H9 (cell line): ENCODE data around the gene PIAS4. TPM values are rescaled to one million over a fixed set of nuclear protein-coding genes. Genes with fewer than 3 reads are reported as not detected.

Experiments used
- DNase-seq: peaks from one replicate; pipeline ENCODE4 v3.0.0-alpha.2; 2017
- H2AFZ ChIP-seq: one replicate; pipeline ENCODE4 v1.6.1; 2013; ENCODE audit warnings: mild to moderate bottlenecking, low read length, control low read depth, moderate library complexity
- H2AK5ac ChIP-seq: 2 replicates; pipeline ENCODE4 v1.6.1; 2013; ENCODE audit warnings: low read length, control low read depth, mixed read lengths; ENCODE audit not compliant: insufficient read length
- H2BK120ac ChIP-seq: one replicate; pipeline ENCODE4 v1.6.1; 2013; ENCODE audit warnings: low read depth, mild to moderate bottlenecking, low read length, control low read depth, inconsistent platforms; ENCODE audit not compliant: poor library complexity, severe bottlenecking
- H2BK12ac ChIP-seq: 2 replicates; pipeline ENCODE4 v1.6.1; 2013; ENCODE audit warnings: low read length, control low read depth, mixed read lengths, low read depth; ENCODE audit not compliant: insufficient read length
- H2BK15ac ChIP-seq: 2 replicates; pipeline ENCODE4 v1.6.1; 2013; ENCODE audit warnings: low read depth, low read length, control low read depth
- H2BK20ac ChIP-seq: one replicate; pipeline ENCODE4 v1.6.1; 2013; ENCODE audit warnings: low read depth, mild to moderate bottlenecking, low read length, control low read depth, inconsistent platforms; ENCODE audit not compliant: poor library complexity, severe bottlenecking
- H2BK5ac ChIP-seq: 2 replicates; pipeline ENCODE4 v1.6.1; 2013; ENCODE audit warnings: low read length, control low read depth, mixed read lengths; ENCODE audit not compliant: insufficient read length
- H3K14ac ChIP-seq: 2 replicates; pipeline ENCODE4 v1.6.1; 2013; ENCODE audit warnings: low read length, control low read depth; ENCODE audit not compliant: insufficient read depth
- H3K18ac ChIP-seq: 2 replicates; pipeline ENCODE4 v1.6.1; 2013; ENCODE audit warnings: low read depth, mild to moderate bottlenecking, mixed read lengths, low read length, control low read depth; ENCODE audit not compliant: insufficient read length
- H3K23ac ChIP-seq: 2 replicates; pipeline ENCODE4 v1.6.1; 2013; ENCODE audit warnings: low read length, control low read depth, mixed read lengths, low read depth; ENCODE audit not compliant: insufficient read length
- H3K23me2 ChIP-seq: 2 replicates; pipeline ENCODE4 v1.6.1; 2013; ENCODE audit warnings: low read depth, mild to moderate bottlenecking, mixed read lengths, low read length, control low read depth; ENCODE audit not compliant: insufficient read length, poor library complexity, severe bottlenecking
- H3K27ac ChIP-seq: 2 replicates; pipeline ENCODE4 v1.5.1; 2013; ENCODE audit warnings: low read length, control low read depth, mixed read lengths, low read depth; ENCODE audit not compliant: insufficient read length
- H3K27me3 ChIP-seq: 2 replicates; pipeline ENCODE4 v1.6.1; 2013; ENCODE audit warnings: low read length, control low read depth, inconsistent platforms; ENCODE audit not compliant: insufficient read depth
- H3K4ac ChIP-seq: 2 replicates; pipeline ENCODE4 v1.6.1; 2013; ENCODE audit warnings: low read depth, mild to moderate bottlenecking, control low read depth, inconsistent platforms, low read length, moderate library complexity
- H3K4me1 ChIP-seq: 2 replicates; pipeline ENCODE4 v1.6.1; 2013; ENCODE audit warnings: low read length, control low read depth, inconsistent platforms; ENCODE audit not compliant: insufficient read depth
- H3K4me2 ChIP-seq: 2 replicates; pipeline ENCODE4 v1.6.1; 2013; ENCODE audit warnings: low read length, control low read depth, mixed read lengths; ENCODE audit not compliant: insufficient read length, insufficient read depth
- H3K56ac ChIP-seq: 2 replicates; pipeline ENCODE4 v1.6.1; 2013; ENCODE audit warnings: low read depth, mild to moderate bottlenecking, mixed read lengths, low read length, control low read depth; ENCODE audit not compliant: insufficient read length
- H3K79me1 ChIP-seq: 2 replicates; pipeline ENCODE4 v1.6.1; 2013; ENCODE audit warnings: low read depth, mild to moderate bottlenecking, moderate library complexity, low read length, control low read depth, inconsistent platforms; ENCODE audit not compliant: insufficient read depth, poor library complexity, severe bottlenecking
- H3K79me2 ChIP-seq: 2 replicates; pipeline ENCODE4 v1.6.1; 2013; ENCODE audit warnings: low read length, control low read depth, inconsistent platforms; ENCODE audit not compliant: insufficient read depth
- H3K9ac ChIP-seq: 2 replicates; pipeline ENCODE4 v1.6.1; 2013; ENCODE audit warnings: low read length, control low read depth, mixed read lengths; ENCODE audit not compliant: insufficient read length; ENCODE audit errors: extremely low read depth
- H3K9me3 ChIP-seq: one replicate; pipeline ENCODE4 v1.6.1; 2013; ENCODE audit warnings: low read depth, low read length, inconsistent platforms; ENCODE audit not compliant: control insufficient read depth
- H3T11ph ChIP-seq: one replicate; pipeline ENCODE4 v1.6.1; 2013; ENCODE audit warnings: mild to moderate bottlenecking, low read length, control low read depth, inconsistent platforms
- H4K20me1 ChIP-seq: one replicate; pipeline ENCODE4 v1.6.1; 2013; ENCODE audit not compliant: control insufficient read depth, insufficient read length, insufficient read depth
- H4K5ac ChIP-seq: 2 replicates; pipeline ENCODE4 v1.6.1; 2013; ENCODE audit warnings: low read depth, mild to moderate bottlenecking, mixed read lengths, low read length, control low read depth; ENCODE audit not compliant: insufficient read length
- H4K8ac ChIP-seq: replicated peaks from 2 replicates; pipeline ENCODE4 v1.6.1; 2013; ENCODE audit warnings: low read length, control low read depth, mixed read lengths, low read depth; ENCODE audit not compliant: insufficient read length
- H4K91ac ChIP-seq: 2 replicates; pipeline ENCODE4 v1.6.1; 2013; ENCODE audit warnings: low read depth, mild to moderate bottlenecking, moderate library complexity, mixed read lengths, low read length, control low read depth; ENCODE audit not compliant: insufficient read length
- H3K27ac Mint-ChIP-seq, 3 experiments: 2 replicates in 2 of 3; 3 replicates in 1 of 3; pipeline ENCODE4 v1.8.0; 2020 to 2021; ENCODE audit warnings: mixed read lengths in 3 of 3, mild to moderate bottlenecking in 1 of 3, moderate library complexity in 1 of 3
- H3K27me3 Mint-ChIP-seq: 2 replicates; pipeline ENCODE4 v1.8.0; 2021; ENCODE audit warnings: low read depth, mild to moderate bottlenecking, moderate library complexity, mixed read lengths
- H3K36me3 Mint-ChIP-seq, 3 experiments: 2 replicates in 2 of 3; 3 replicates in 1 of 3; pipeline ENCODE4 v1.8.0; 2020 to 2021; ENCODE audit warnings: low read depth in 3 of 3, mixed read lengths in 3 of 3; ENCODE audit not compliant: insufficient read depth in 1 of 3
- H3K4me1 Mint-ChIP-seq, 2 experiments: 2 replicates each; pipeline ENCODE4 v1.8.0; 2020; ENCODE audit warnings: mixed read lengths in 2 of 2
- H3K4me3 Mint-ChIP-seq, 2 experiments: 2 replicates in 1 of 2; 3 replicates in 1 of 2; pipeline ENCODE4 v1.8.0; 2020 to 2021; ENCODE audit warnings: mild to moderate bottlenecking in 2 of 2, mixed read lengths in 2 of 2, moderate library complexity in 1 of 2
- H3K9me3 Mint-ChIP-seq, 2 experiments: 2 replicates in 1 of 2; 3 replicates in 1 of 2; pipeline ENCODE4 v1.8.0; 2020; ENCODE audit warnings: mild to moderate bottlenecking in 2 of 2, mixed read lengths in 2 of 2, moderate library complexity in 1 of 2
- CTCF ChIP-seq: fragments of 200-600 bp; sonication (generic); conservative IDR thresholded peaks from 3 replicates; pipeline ENCODE4 v1.8.0; 2021; ENCODE audit warnings: antibody characterized with exemption, mild to moderate bottlenecking
- WGBS: extraction: QIAGEN DNeasy Blood & Tissue Kit; methylation state at CpG from one replicate; pipeline ENCODE4 v1.1.7; 2013; ENCODE audit warnings: missing lambda C conversion rate, low lambda C conversion rate, mixed read lengths; ENCODE audit not compliant: insufficient read length; ENCODE audit errors: extremely low coverage; 5-methylcytosine and 5-hydroxymethylcytosine counted together
- total RNA-seq: library from RNA; stranded (reverse); gene quantifications from 2 replicates; pipeline ENCODE4 v1.2.1, GENCODE V29; 2021

PIAS4 gene
- total RNA-seq, 1 experiment from 2014 or later: 52.0 TPM

GRCh38 chr19:4035582-4035981, 28.0 kb downstream of the PIAS4 start:
- peaks cover 6 to 20% (median 20%) of the 10 kb centered on the region in 3 experiments; a peak in 6 of 7 replicates for H3K36me3 Mint-ChIP-seq
- no peak overlapping the region for H3K27ac Mint-ChIP-seq
- H3K9ac ChIP-seq: no peak overlapping the region
- H4K5ac ChIP-seq: no peak overlapping the region
- no CpG with 5 or more reads among the region's 10 CpGs for WGBS
- no peak for DNase-seq
- H3K4me3 Mint-ChIP-seq: no peak overlapping the region
- no peak overlapping the region for H2BK5ac ChIP-seq
- no peak overlapping the region for H2AFZ ChIP-seq
- no peak overlapping the region for H4K91ac ChIP-seq
- no peak overlapping the region for H3T11ph ChIP-seq
- no peaks in the 10 kb centered on the region for H3K4me1 Mint-ChIP-seq
- H3K79me2 ChIP-seq: no peaks in the 10 kb centered on the region
- H3K18ac ChIP-seq: no peak overlapping the region
- H3K56ac ChIP-seq: no peak overlapping the region
- H3K4me1 ChIP-seq: no peaks in the 10 kb centered on the region
- no peak overlapping the region for H3K14ac ChIP-seq
- peaks cover 2% of the 10 kb centered on the region; the same call in 1 of the 2 replicates for H3K27me3 Mint-ChIP-seq
- H4K8ac ChIP-seq: no peak overlapping the region
- H3K27me3 ChIP-seq: no peaks in the 10 kb centered on the region
- TF ChIP-seq CTCF: no peak
- no peaks in the 10 kb centered on the region for H4K20me1 ChIP-seq
- H3K4ac ChIP-seq: no peak overlapping the region
- no peak overlapping the region for H2BK120ac ChIP-seq
- H3K23me2 ChIP-seq: no peaks in the 10 kb centered on the region
- no peaks in the 10 kb centered on the region for H3K9me3 Mint-ChIP-seq
- no peak overlapping the region for H3K23ac ChIP-seq
- H2BK12ac ChIP-seq: no peak overlapping the region
- H3K4me2 ChIP-seq: no peak overlapping the region
- no peak overlapping the region for H2BK15ac ChIP-seq
- H3K27ac ChIP-seq: no peak overlapping the region
- no peak overlapping the region for H2AK5ac ChIP-seq
- H3K79me1 ChIP-seq: no peaks in the 10 kb centered on the region
- H2BK20ac ChIP-seq: no peak overlapping the region
- peaks cover 8% of the 10 kb centered on the region for H3K9me3 ChIP-seq
